PC-9 (cell line): Measurements from ENCODE around the gene SPAG5.

ENCODE experiments used
- CTCF ChIP-seq: fragments of 200-600 bp; sonication (generic); conservative IDR thresholded peaks from 2 replicates; pipeline ENCODE4 v1.6.1; 2017; ENCODE audit warnings: mixed run types, antibody characterized with exemption, mild to moderate bottlenecking, moderate library complexity
- EZH2 ChIP-seq: fragments of 200-600 bp; sonication (generic); IDR thresholded peaks from 2 replicates; pipeline ENCODE4 v1.8.0; 2017; ENCODE audit warnings: antibody characterized with exemption, low read depth

- TF ChIP-seq CTCF (peak; percentile 69), EZH2 (no peak)
These were observed 45.4 kb upstream of the SPAG5 start for GRCh38 chr17:28643983-28644786.
